ENCODE results near the gene PLXNB2.

PLXNB2 gene

DNA sequence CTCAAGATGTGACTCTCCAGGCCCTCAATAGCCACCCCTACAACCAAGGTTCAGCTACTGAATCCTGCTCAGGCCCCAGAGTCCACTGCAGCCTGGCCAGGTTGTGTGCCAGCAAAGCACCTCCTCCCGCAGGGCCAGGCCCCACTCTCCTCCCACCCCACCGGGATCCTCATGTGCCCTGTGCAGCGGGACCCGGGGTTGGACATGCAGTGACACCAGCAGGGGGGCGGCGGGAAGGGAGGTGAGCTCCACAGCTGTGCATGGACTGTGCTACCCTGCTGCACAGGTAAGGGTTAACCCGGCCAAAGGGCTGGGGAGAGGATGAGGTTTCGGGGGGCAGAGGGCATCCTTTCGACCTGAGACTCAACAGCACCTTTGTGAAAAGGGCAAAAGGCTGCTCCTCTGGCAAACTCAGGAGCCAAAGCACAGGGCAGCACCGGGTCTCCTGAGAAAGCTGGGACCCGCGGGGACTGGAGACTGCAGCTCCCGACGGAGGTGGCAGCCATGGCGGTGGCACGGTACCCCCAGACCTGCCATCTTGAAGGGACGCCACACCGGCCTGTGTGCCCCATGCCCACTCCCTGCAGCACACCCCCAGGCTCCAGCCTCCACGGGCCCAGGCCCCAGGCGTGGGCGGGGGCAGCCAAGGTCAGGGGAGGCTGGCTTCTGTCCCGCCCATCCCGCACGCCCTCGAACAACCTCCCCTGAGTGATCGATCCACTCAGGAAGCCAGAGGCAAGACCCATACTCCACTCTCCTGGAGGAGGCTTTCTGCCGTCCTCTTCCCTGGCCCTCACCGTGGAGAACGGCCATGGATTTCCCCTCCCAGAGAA, 10.6 kb downstream of the PLXNB2 start:
- no peak for DNase-seq

GRCh38 chr22:50294319-50294656, 13.2 kb downstream of the PLXNB2 start:
- no peak for DNase-seq

DNA sequence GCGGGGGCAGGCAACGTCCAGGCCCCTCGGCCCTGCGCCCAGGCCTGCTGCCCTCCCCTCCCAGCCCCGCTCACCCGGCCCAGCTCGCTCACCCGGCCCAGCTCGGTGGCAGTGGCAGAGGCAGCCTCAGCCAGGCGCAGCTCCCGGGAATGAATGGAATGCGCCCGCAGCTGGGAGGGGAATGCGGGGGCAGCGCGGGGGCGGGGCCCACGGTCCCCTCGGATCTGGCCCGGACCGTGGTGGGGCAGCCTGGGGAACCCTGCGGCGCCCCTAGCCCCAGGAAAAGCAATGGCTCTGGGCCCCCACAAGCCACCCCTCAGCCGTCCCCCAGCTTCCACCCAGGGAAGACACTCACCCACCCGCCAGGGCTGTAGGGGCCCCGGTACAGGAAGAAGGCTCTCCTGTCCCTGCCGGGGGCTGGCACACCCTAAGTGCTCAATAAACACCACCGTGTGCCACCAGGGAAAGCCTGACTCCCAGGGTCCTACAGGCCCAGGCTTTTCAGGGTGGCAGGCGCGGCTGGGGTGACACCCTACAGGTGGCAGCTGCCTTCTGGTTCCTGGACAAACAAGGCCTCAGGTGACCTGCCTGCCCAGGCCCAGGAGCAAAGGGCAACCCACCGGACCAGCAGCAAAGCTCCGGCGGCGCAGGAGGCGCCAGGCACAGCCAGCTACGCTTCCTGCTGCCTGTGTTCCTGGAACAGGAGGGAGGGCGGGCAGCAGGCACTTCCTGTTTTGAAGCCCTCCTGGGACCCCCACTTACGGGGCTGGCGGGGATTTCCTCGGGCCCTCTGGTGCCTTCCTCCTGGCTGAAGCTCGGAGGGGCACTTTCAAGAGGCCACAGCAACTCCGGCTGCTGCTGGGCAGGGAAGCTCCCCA, 13.8 kb downstream of the PLXNB2 start:
- DNase-seq, result no peak

GRCh38 chr22:50292643-50293440, 14.6 kb downstream of the PLXNB2 start:
- no peak for DNase-seq

- DNase-seq, result no peak
These were observed 17.4 kb downstream of the PLXNB2 start for GRCh38 chr22:50289942-50290630.

GRCh38 chr22:50289151-50289941, 18.1 kb downstream of the PLXNB2 start:
- no peak for DNase-seq

GRCh38 chr22:50287731-50288130, 19.7 kb downstream of the PLXNB2 start:
- DNase-seq, result no peak

GRCh38 chr22:50286701-50287318, 20.6 kb downstream of the PLXNB2 start:
- DNase-seq, result no peak

- DNase-seq, result no peak
These were observed 21.2 kb downstream of the PLXNB2 start for GRCh38 chr22:50286275-50286674.

GRCh38 chr22:50285568-50286229, 21.7 kb downstream of the PLXNB2 start:
- no peak for DNase-seq

DNA sequence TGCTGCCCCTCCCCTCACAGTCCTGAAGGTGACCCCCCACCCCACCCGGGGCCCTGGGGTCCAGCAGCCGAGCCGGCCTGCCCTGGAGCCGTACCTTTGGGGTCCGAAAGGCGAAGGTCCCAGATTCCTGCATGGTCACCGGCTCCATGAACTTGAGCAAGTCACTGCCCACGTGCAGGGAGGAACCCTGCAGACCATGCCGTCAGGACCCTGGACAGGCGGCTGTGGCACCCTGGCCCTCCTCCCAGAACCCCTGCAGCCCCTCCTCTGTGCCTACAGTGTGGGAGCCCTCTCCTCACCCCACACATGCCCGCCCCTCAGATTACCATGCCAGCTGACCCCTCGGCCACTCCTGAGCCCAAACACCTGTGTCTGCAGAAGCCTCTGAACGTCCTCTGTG, 23.0 kb downstream of the PLXNB2 start:
- DNase-seq, result no peak

GRCh38 chr22:50283821-50284220, 23.6 kb downstream of the PLXNB2 start:
- DNase-seq, result no peak

- no peak for DNase-seq
These were observed 24.9 kb downstream of the PLXNB2 start for GRCh38 chr22:50282361-50283155.

- no peak for DNase-seq
These were observed 25.5 kb downstream of the PLXNB2 start for GRCh38 chr22:50281957-50282356.

- DNase-seq, result no peak
These were observed 26.1 kb downstream of the PLXNB2 start for GRCh38 chr22:50281384-50281760.

GRCh38 chr22:50280708-50281383, 26.6 kb downstream of the PLXNB2 start:
- DNase-seq, result no peak

- DNase-seq, result no peak
These were observed 27.3 kb downstream of the PLXNB2 start for GRCh38 chr22:50280022-50280707.

DNA sequence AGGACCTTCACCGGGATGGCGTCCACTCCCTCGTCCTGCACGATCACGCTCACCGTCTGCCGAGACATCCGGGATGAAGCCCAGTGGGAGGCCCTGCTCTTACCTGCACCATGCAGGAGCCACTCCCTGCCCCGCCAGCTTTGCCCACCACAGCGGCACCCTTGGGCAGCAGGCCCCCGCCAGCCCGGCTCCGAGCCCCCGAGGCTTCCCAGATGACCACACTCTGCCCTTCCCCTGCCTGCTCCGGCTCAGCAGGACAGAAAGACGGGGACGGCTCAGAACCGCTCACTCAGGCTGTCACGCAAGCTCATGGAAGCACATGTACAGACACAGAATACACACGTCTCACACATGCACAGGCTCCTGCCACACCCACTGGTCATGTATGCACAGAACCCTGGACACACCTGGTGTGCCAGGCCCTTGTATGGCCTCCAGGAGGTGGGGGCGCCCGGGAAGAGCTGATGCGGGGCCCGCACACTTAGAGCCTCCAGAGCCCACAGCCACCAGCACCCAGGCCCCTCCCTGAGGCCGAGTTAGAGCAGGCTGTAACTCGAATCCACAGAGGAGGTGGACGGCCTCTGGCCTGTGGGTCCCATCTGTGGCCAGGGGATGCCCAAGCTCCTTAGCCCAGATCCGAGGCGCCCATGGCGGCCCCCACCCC, 28.4 kb downstream of the PLXNB2 start:
- no peak for DNase-seq
